22Rv1 (cell line): Measurements from ENCODE around the gene STIM1.

ENCODE experiments used
- H3K27ac ChIP-seq: fragments of 450-650 bp; 2 replicates; pipeline ENCODE4 v1.5.1; 2017
- CTCF ChIP-seq: fragments of 450-650 bp; IDR thresholded peaks from 2 replicates; pipeline ENCODE4 v1.5.1; 2017; ENCODE audit warnings: mild to moderate bottlenecking
- ZFX ChIP-seq: fragments of 450-650 bp; IDR thresholded peaks from 2 replicates; pipeline ENCODE4 v1.6.1; 2017; ENCODE audit warnings: antibody characterized with exemption, borderline replicate concordance

STIM1 gene

GRCh38 chr11:3953327-3953726 is 97.9 kb downstream of the STIM1 start:
- no peak overlapping the region for H3K27ac ChIP-seq

GRCh38 chr11:3954448-3955298 is 99.2 kb downstream of the STIM1 start:
- TF ChIP-seq ZFX: no peak
- TF ChIP-seq CTCF: no peak
- no peak overlapping the region for H3K27ac ChIP-seq

More at GRCh38 chr11:3953327-3953726, 97.9 kb downstream of the STIM1 start:
- TF ChIP-seq ZFX: no peak
- TF ChIP-seq CTCF: no peak

GRCh38 chr11:3955299-3955665 is 99.8 kb downstream of the STIM1 start:
- no peak overlapping the region for H3K27ac ChIP-seq

GRCh38 chr11:3956038-3956437 is 100.6 kb downstream of the STIM1 start:
- H3K27ac ChIP-seq: no peak overlapping the region
- TF ChIP-seq CTCF (no peak), ZFX (no peak)

More at GRCh38 chr11:3955299-3955665, 99.8 kb downstream of the STIM1 start:
- TF ChIP-seq ZFX: no peak
- TF ChIP-seq CTCF: no peak

- no peak for TF ChIP-seq ZFX
- TF ChIP-seq CTCF: no peak
- no peak overlapping the region for H3K27ac ChIP-seq
Observed at GRCh38 chr11:3956748-3957147, 101.3 kb downstream of the STIM1 start.

DNA sequence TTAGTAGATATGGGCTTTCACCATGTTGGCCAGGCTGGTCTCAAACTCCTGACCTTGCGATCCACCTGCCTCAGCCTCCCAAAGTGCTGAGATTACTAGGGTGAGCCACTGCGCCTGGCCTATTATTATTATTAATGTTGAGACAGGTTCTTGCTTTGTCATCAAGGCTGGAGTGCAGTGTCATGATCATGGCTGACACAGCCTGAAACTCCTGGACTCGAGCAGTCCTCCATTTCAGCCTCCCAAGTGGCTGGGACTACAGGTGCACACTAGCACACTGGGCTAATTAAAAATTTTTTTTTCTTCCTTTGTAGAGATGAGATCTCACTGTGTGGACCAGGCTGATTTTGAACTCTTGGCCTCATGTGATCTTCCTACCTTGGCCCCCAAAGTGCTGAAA is 102.0 kb downstream of the STIM1 start:
- TF ChIP-seq ZFX (no peak), CTCF (no peak)
- H3K27ac ChIP-seq: no peak overlapping the region

- TF ChIP-seq ZFX (no peak), CTCF (no peak)
- no peak overlapping the region for H3K27ac ChIP-seq
Observed at GRCh38 chr11:3958281-3958680, 102.8 kb downstream of the STIM1 start.
